GM12878 (cell line): Measurements from ENCODE around the gene MYBPC2. TPM values are rescaled to one million over a fixed set of nuclear protein-coding genes. Genes with fewer than 3 reads are reported as not detected.

ENCODE experiments used
- CREB1 ChIP-seq: IDR thresholded peaks from 2 replicates; pipeline ENCODE4 v1.6.1; 2012; ENCODE audit warnings: low read depth, mild to moderate bottlenecking, inconsistent platforms
- E2F4 ChIP-seq: IDR thresholded peaks from 2 replicates; pipeline ENCODE4 v1.6.1; 2012; ENCODE audit warnings: low read depth, low read length, improper control_type of control experiment
- E4F1 ChIP-seq: fragments of 450-650 bp; IDR thresholded peaks from 2 replicates; pipeline ENCODE4 v1.6.1; 2018; ENCODE audit warnings: borderline replicate concordance, mild to moderate bottlenecking; ENCODE audit not compliant: partially characterized antibody
- GATAD2B ChIP-seq: fragments of 450-650 bp; conservative IDR thresholded peaks from 2 replicates; pipeline ENCODE4 v1.6.1; 2017; ENCODE audit warnings: low read depth, mild to moderate bottlenecking, moderate library complexity
- IKZF1 ChIP-seq: fragments of 450-650 bp; conservative IDR thresholded peaks from 2 replicates; pipeline ENCODE4 v1.6.1; 2017; ENCODE audit warnings: antibody characterized with exemption, mild to moderate bottlenecking
- IRF3 ChIP-seq: fragments of 450-650 bp; IDR thresholded peaks from 2 replicates; pipeline ENCODE4 v1.6.1; 2014; ENCODE audit warnings: mild to moderate bottlenecking
- JUND ChIP-seq: IDR thresholded peaks from 2 replicates; pipeline ENCODE4 v1.6.1; 2012; ENCODE audit warnings: low read depth, mild to moderate bottlenecking, low read length, improper control_type of control experiment, moderate library complexity
- KLF5 ChIP-seq: fragments of 450-650 bp; IDR thresholded peaks from 2 replicates; pipeline ENCODE4 v1.6.1; 2014; ENCODE audit warnings: mild to moderate bottlenecking; ENCODE audit not compliant: partially characterized antibody
- MTA2 ChIP-seq: fragments of 450-650 bp; IDR thresholded peaks from 2 replicates; pipeline ENCODE4 v1.6.1; 2016; ENCODE audit warnings: low read depth, mild to moderate bottlenecking, moderate library complexity
- MYB ChIP-seq: fragments of 150-350 bp; IDR thresholded peaks from 2 replicates; pipeline ENCODE4 v1.6.1; 2014; ENCODE audit warnings: mild to moderate bottlenecking, low read depth, low read length, borderline replicate concordance
- NKRF ChIP-seq: fragments of 450-650 bp; conservative IDR thresholded peaks from 2 replicates; pipeline ENCODE4 v1.6.1; 2017; ENCODE audit warnings: mild to moderate bottlenecking, moderate library complexity
- RAD51 ChIP-seq: fragments of 450-650 bp; IDR thresholded peaks from 2 replicates; pipeline ENCODE4 v1.6.1; 2016; ENCODE audit warnings: moderate library complexity, mild to moderate bottlenecking, inconsistent platforms
- RUNX3 ChIP-seq: IDR thresholded peaks from 2 replicates; pipeline ENCODE4 v1.6.1; 2012; ENCODE audit warnings: low read length, inconsistent platforms
- SMARCA5 ChIP-seq: fragments of 450-650 bp; IDR thresholded peaks from 2 replicates; pipeline ENCODE4 v1.6.1; 2017; ENCODE audit warnings: mild to moderate bottlenecking
- SP1 ChIP-seq: IDR thresholded peaks from one replicate; pipeline ENCODE4 v1.6.1; 2011; ENCODE audit warnings: low read depth, low read length
- STAT1 ChIP-seq: fragments of 450-650 bp; conservative IDR thresholded peaks from 2 replicates; pipeline ENCODE4 v1.6.1; 2014; ENCODE audit warnings: antibody characterized with exemption, mild to moderate bottlenecking
- TCF3 ChIP-seq: IDR thresholded peaks from 2 replicates; pipeline ENCODE4 v1.6.1; 2012; ENCODE audit warnings: low read depth, mild to moderate bottlenecking, low read length, borderline replicate concordance; ENCODE audit not compliant: insufficient read depth
- ZBED1 ChIP-seq: IDR thresholded peaks from 2 replicates; pipeline ENCODE4 v1.6.1; 2016; ENCODE audit warnings: borderline replicate concordance
- ZBTB40 ChIP-seq: fragments of 450-650 bp; IDR thresholded peaks from 2 replicates; pipeline ENCODE4 v1.6.1; 2016; ENCODE audit warnings: mild to moderate bottlenecking, moderate library complexity, borderline replicate concordance
- polyA plus RNA-seq, 11 experiments: library from polyadenylated mRNA; depleted of rRNA in 4 of 11; unstranded in 6 of 11; stranded (reverse) in 5 of 11; fragments of >200 nt; fragmentation: Nextera tagmentation in 4 of 11; fragmentation: Illumina TruSeq in 1 of 11; extraction: Ambion mirVana in 4 of 11; extraction: Trizol in 1 of 11; gene quantifications; 1 replicate in 1 of 11; 2 replicates in 10 of 11; pipeline versions ENCODE4 v1.2.1 to v1.2.3, GENCODE V29; 2011 to 2016; ENCODE audit warnings: inconsistent platforms in 2 of 11, missing spikeins in 2 of 11, low read depth in 1 of 11
- total RNA-seq, 4 experiments: library from RNA; depleted of rRNA in 3 of 4; stranded (reverse); fragments of >200 nt in 3 of 4; fragmentation: Illumina TruSeq in 1 of 4; extraction: Trizol in 1 of 4; gene quantifications; 2 replicates each; pipeline versions ENCODE4 v1.2.1 to v1.2.3, GENCODE V29; 2013 to 2021

Gene MYBPC2
- total and polyA plus RNA-seq, 10 of the 15 experiments (the other 5 are each of a cell fraction or from before 2014, with no cell fraction given), result 0.09 to 2.6 (median 0.61) TPM

- TF ChIP-seq KLF5 (peak; percentile 72), MTA2 (no peak), GATAD2B (peak; percentile 85), TCF3 (no peak), ZBED1 (0 out of 2 replicates have a peak, but pooled peaks have one; percentile 43), CREB1 (peak; percentile 100), STAT1 (peak; percentile 91), IRF3 (no peak), NKRF (no peak; the same call in 1 of the 2 replicates), E2F4 (peak; percentile 60; the same call in 1 of the 2 replicates), IKZF1 (peak; percentile 100), MYB (no peak), JUND (0 out of 2 replicates have a peak, but pooled peaks have one; percentile 5), RAD51 (peak; percentile 45; the same call in 1 of the 2 replicates), SMARCA5 (peak; percentile 40; the same call in 1 of the 2 replicates), RUNX3 (peak; percentile 28), SP1 (peak; percentile 58), ZBTB40 (peak; percentile 92), E4F1 (peak; percentile 83)
These were observed 78.6 kb downstream of the MYBPC2 start, which contains the start of gene JOSD2 (continued) for GRCh38 chr19:50511069-50511822.
